GM21576 (cell line): Measurements from ENCODE around the gene FKBP1A.

ENCODE experiments used
- ATAC-seq: cut with Tn5 transposase; IDR thresholded peaks from one replicate; pipeline ENCODE4 v1.9.1; 2021; ENCODE audit warnings: mild to moderate bottlenecking, moderate library complexity; ENCODE audit not compliant: unreplicated experiment

The FKBP1A gene

DNA sequence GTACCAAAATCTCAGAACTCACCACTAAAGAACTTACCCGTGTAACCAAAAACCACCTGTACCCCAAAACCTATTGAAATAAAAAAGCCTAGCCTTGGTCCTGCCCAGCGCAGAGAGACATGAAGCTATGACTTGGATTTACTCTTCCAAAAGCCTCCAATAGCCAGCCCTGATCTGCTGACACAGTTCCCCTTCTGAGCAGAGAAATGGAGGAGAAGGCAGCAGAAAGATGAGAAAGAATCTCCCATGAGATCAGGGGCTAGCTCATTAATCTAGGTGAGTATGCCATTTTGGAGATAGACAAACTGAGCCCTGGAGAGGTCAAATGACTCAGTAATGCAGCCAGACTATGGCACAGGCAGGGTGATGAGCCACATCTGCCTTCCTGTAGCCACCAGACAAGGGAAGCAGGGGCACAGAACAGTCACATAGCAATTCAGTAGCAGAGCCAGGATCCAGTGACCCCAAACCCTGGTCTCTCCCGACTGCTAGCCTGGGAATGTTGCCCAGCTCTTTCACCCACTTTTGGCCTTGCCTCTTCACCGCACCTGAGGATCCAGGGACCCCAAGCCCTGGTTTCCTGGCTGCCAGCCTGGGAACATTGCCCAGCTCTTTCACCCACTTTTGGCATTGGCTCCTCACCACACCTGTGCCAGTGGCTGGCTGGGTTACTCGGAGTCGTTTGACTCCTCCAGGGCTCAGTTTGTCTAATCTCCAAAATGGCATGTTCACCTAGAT lies 56.7 kb downstream of the FKBP1A start:
- no peak for ATAC-seq

DNA sequence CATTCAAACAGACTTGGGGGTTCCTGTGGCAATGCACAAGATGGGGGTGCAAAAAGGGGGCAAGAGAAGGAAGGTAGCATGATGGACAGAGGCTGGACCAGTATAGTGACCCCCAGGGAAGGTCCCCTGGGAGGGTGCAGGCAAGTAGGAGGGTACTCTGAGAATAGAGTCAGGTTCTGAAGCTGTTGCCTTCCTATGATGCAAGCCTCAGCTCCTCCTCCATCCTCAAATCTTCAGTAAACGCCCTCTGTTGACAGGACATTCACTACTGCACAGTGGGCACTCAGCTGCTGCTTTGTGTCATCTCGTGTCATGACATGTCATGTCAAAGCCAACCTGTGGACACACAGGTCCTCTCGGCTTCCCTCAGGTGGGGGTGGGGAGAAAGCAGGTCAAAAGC lies 58.1 kb downstream of the FKBP1A start:
- no peak for ATAC-seq

DNA sequence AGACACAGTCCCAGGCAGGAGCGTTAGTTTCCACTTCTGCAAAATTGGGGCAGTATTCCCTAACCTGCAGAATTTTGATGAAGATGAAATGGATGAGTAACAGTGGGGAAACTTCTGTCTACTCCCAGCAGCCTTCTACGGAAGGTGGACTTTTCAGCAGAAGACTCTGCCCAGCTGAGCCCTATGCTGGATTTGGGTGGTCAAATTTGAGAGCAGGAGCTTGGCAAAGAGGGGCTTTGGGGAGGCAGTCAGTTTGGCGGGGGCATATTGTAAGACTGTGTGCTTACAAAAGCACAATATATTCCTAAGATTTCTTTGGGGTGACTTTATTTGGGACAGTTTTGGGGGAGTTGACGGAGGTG lies 58.5 kb downstream of the FKBP1A start:
- no peak for ATAC-seq

DNA sequence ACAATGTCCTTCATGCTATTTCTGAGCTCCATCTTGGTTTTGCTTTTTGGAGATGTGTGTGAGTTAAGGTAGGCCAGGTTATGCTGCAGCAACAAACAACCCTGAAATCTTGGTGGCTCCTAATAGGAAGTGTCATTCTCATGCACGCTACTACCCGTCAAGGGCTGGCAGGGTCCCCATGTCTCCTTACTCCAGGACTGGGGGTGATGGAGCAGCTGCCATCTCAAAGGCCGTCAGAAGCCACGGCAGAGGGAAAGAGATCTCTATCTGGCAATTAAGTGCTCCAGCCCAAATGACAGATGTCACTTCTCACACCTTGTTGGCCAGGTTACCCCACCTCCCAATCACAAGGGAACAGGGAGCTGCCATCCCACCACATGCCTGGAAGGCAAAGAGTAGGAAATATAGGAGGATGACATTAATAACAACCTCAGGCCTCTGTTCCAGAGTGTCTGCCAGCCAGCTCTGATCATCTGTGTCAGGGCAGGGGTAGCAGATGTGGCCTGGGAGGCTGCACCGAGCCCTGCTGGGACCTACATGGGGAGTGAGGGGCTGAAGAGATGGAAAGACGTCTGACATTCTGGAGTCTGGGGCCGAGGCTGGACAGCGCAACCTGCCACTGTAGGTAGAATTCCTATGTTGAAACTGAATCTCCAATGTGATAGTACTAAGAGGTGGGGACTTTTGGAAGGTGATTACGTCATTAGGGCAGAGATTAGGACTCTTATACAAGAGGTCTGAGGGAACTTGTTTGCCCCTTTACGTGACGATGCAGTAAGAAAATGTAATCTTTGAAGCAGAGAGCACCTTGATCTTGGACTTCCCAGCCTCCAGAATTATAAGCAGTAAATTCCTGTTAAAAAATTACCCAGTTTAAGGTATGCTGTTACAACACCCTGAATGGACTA lies 59.1 kb downstream of the FKBP1A start:
- no peak for ATAC-seq

DNA sequence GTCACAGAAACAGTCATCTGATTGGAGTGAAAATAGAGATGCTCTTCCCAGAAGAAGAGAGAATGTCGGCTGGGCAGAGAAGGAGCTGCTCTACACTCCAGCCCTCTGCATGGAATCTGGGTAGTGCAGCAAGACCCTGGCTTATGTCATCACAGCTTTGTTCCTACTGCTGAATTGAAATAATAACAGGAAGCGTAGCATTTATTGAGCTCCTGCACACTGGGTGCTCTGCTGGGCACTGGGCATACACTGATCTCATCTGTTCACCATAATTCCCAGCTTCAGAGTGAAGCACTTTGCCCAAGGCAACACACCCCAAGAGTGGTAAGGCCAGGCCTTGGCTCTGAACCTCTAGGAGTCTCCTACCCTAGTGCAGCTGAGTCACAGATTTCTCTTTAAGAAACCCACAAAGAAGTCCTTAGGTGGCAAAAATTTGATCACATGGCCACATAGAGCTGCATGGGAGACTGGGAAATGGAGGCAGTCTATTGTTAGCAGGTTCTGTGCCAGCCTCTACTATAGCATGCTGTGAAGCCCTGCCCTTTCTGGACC lies 60.0 kb downstream of the FKBP1A start:
- ATAC-seq: no peak

DNA sequence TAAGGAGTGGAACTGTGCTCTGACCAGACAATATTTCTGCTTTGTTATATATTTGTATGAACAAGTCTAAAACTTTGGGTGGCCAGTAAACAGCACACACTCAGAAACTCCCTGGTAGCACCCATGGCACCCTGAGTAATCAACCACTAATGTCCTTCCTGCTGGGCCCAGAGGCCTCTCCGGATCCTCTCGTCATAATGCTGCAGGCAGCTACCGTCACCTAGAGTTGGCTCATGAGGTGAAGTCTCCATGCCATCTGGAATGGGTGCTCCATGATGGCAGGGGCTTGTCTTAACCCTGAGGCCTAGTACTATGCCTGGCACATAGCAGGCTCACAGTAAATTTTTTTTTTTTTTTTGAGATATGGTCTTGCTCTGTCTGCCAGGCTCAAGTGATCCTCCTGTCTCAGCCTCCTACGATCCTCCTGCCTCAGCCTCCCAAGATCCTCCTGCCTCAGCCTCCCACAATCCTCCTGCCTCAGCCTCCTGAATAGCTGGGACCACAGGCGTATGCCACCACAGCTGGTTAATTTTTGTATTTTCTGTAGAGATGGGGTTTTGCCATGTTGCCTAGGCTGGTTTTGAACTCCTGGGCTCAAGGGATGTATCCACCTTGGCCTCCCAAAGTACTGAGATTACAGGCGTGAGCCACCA lies 60.9 kb downstream of the FKBP1A start:
- ATAC-seq: no peak

DNA sequence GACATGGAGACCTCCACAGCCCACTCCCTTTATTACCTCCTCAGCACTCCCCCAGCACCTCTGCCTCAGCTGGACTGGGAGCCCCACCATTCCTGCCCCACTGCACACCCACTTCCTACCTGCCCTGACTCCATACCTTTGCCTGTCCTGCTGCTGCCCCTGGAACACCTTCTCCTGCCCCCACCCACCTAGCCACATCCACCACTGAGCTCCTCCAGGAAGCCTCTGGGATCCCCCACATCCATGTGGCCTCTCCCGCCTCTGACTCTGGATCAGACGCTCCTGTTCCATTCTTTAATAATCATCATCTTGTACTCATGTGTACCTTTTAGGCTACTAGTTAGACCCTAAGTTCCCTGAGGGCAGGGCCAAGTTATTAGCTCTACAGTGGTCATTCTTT lies 61.8 kb downstream of the FKBP1A start:
- no peak for ATAC-seq

DNA sequence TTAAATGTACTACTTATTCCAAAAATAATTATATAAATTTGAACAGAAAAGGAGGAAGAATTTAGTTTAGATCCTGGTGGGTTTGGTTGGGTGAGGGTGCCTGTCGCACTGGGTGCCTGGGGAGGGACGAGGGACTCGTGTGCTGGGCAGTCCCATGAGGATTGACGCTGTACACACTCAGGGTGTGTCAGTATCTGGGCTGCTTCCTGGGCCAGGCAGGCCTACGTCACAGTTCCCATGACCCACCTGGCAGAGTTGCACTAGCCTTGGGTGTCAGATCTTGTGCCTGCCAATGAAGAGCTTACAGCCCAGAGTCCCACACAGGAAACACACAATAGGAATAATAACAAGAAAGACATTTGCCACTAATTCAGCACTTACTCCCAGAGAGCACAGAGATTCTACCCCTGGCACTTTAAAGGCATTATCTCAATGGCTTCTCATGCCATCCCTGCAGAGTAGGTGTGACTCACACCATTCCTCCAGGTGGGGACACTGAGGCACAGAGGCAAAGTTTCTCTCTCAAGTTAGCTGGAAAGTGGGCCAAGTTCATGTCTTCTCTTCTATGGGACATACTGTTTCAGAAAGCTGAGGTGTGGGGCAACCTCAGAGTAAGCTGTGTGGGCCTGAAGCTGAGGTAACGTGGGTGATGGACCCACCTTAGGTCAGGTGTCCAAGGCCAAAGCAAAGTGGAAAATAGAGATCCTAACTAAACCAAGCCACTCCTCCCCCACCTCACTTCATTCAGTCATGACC lies 62.6 kb downstream of the FKBP1A start:
- peak; percentile 51 for ATAC-seq

DNA sequence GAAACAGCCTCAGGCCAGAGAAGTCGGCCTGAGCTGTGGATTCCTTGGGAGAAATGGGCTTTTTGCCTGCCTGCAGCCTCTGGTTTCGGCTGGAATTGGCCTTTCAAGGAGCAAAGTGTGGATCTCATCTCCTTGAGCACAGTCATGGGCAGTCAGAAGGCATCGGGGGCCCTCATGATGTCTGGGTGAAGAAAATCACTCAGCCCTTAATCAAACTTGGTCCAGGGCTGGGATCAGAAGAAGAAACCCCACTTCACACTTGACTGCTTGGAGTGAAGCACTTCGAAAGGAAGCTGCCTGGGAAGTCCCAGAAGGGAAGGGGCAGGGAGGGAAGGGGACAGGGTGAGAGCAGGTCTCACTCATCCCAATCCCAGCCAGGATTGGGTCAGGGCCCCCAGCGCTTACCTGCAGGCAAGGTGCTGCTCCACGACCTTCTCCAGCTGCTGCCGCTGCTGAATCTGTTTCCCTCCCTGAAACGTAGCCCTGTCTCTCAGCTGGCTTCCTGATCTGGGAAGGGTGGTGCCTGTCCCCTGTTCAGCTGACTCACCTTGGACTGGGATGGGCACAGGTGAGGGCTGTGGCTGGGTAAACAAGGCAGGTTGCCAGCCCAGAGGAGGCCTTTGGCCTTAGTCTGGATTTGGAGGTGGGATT lies 64.0 kb downstream of the FKBP1A start, which contains the start of gene SDCBP2:
Gene SDCBP2, minus strand, starts transcription at position 460 of the 651 bp plus-strand sequence. CDS start 8,723 bp downstream, outside the sequence.
- no peak for ATAC-seq

DNA sequence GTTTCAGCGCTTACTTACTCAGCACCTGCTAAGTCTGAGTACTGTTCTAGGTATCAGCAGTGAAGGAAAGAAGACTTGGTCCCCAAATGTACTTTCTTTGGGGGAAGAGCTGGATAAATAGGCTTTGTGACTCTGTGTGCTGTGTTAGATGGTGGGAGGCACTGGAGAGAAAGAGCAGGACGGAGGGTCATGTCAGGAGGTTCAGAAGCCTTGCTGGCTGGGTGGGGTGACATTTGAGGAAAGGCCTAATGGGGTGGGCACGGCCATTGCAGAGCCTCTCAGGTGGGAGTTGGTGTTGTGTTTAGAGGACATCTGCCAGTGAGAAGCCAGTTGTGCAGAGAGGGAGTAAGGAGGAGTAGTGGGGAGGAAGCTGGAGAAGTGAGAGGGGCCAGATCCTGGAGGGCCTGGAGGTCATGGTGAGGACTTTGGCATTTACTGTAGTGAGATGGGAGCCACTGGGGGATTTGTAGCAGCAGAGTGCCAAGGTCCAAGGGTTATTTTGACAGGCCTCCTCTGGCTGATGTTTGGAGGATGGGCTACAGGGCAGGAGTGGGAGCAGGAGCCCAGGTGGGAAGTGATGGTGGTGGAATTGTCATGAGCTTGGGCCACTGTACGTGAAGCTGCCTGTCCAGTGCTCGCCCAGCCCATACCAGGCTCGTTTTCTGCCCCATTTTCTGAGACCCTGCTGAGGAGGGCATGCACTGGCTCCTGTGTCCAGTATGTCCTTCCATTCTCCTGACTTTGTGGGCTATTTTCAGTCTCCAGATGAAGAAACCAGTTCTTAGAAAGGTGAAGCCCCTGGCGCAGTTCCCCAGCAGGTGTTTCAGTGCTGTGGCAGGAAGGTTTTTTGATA lies 64.8 kb downstream of the FKBP1A start:
- no peak for ATAC-seq

DNA sequence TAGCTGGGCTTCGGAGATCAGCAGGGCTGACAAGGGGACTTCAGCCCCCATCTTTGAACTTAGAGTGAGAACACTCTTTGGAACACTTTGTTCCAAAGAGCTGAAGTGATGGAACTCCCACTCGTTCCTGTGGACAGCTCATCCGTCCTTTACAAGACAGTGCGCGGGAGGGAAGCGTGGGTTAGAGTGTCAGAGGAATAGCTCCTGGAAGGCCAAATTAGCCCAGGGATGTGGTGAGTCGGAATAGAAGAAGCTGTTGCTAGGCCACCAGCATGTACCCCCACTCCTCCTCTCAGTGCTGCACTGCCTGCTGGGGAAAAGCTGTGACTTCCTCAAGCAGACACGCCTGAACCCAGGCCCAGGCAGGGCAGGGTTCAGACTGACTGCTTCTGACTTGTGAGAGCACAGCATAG lies 65.6 kb downstream of the FKBP1A start:
- no peak for ATAC-seq

DNA sequence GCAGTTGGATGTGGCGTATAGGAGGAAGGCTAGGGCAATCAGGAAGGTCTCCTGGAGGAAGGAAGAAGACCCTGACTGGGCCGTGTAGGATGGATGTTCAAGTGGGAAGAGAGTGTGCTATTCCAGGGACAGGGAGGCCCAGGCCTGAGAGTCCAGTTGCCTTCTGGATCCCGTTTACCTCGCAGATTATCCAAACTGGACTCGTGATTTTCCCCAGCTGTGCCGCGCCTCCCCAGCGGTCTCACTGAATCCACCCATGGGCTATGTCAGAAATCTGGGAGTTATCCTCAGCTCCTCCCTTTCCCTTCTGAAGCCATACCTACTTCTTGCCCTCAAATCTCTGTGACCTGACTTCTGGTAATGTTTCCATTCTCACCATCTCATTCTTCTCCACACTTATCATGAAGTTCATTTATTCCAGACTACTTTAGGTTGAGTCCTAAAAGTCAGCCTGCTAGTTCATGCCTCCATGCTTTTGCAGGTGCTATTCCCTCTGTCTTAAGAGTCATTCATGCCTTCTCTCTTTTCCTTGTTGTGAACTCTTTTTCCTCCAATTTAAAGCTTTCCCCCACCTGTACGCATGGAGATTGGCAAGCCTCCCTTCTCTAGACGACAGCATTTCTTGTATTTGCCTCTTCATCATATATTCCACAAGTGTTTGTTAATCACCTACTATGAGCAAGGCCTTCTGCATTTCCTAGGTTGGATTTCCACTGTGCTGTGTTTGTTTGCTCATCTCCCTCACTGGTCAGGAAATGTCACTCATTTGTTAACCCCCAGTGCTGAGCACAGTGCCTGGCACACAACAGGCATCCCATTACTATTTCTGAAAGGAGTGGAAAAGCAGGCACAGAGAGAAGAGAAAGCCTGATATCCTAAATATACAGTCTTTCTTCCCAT lies 66.6 kb downstream of the FKBP1A start:
- no peak for ATAC-seq

DNA sequence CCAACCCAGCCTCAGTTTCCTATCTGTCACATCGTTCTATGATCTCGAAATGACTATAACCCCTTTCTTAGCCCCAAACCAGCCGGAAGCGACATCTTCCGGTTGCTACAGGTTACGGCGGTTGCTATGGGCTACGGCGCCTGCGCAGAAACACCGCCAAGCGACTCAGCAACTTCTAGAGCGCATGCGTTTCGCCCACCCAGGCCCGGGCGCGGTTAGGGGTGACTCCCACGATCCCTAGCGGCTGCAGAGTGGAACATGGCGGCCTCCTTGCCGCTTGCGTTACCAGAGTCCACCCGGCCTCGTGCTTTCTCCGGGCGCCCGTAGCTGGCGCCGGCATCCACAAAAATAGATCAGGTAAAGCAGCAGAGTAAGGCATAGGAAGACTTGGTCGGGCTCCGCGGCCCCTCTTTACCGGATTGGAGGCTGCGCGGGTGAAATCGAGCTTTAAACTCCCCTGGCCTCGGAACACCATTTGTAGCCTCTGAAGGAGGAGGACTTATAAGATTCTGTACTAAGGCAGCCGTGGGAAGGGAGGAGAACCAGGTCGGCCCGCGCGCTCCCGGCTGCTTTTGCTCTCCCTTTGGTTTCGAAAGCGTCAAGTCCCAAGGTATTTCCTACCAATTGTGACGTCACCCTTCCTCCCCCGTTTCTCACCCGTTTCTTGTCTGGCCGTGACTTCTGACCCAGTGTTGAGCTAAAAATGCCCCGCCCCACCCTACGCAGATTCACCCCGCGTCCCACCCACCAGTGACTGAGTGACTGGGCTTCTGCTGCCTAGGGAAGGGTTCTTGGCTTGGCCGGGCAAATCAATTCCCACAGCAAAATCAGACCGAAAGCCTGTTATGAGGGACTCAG lies 67.5 kb downstream of the FKBP1A start:
- peak; percentile 71 for ATAC-seq

DNA sequence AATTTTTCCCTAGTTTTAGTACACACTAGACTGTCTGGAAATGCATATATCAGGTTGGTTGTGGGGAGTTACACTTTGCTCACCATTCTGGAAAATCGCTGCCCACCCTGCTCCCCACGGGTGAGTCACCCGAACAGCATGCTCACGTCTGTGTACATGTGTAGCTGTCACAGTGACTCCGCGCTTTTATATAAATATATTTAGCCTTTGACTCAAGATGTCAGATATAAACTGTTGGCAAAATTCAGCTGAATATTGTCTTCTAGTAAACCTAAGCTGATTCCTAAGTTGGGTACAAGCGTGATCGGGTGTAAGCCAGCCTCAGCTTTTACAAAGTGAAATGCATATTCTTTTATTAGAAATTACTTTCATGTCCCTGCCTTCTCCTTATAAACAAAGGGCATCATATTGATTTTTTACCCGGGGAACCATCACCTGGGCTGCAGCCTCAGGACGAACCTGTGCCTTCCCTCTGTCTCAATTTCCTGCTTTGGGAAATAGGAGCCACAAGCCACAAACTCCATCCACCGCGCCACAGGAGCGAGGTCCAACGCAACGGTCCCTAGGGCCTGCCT lies 68.2 kb downstream of the FKBP1A start:
- ATAC-seq: no peak

DNA sequence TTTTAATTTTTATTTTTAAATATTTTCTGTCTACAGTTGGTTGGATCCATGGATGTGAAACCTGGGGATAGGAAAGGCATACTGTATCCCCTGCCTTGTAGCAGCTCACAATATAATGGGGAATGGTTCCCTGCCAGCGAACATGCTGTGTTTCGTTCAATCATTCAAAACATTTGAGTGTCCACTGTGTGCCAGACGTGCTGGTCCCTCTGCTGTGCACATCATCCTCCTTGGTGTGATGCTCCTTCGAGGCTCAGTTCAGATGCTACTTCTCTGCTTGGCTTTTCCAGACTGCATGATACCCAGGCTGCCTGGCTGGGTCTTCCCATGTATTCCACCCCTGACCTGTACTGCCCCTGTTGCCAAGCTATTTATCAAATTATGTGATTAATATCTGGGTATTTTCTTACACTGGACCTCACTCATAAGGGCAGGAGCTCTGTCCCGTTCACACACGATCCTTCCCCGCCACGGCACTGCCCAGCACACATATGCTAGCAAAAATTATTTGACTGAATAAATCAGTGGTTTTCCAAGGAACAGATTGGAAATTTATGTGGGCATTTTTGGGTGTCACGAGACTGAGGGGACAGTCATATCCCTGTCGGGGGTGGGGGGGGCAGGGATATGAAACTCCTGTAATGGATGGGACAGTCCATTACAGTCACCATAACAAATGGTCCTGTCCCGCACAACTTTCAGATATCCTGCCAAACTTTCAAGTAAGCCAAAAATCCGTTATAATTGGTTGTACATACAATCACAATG lies 68.8 kb downstream of the FKBP1A start:
- no peak for ATAC-seq

DNA sequence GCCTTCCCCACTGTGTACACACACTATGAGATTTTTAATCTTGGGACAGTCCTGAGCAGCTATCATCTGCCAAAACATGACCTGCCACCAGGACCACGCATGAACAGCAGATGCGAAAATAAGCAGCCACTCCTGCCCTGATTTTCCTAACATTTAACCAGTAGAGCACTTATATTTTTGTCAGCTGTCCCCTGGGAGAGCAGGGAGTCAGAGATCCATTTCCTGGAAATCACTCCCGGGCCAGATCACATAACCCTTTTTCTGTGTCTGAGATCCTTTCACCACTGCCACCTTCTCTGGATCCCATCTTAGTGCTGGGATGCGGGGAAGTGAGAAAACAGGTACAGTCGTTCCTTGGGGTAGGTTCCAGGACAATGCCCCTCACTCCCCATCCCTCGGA lies 69.6 kb downstream of the FKBP1A start:
- ATAC-seq: no peak
